GM12878 (cell line): ENCODE measurements around the gene MTHFS. TPM values are rescaled to one million over a fixed set of nuclear protein-coding genes. Genes with fewer than 3 reads are reported as not detected.
A peak's percentile ranks its signal among the peaks of the same experiment; 100 is the strongest.

Experiments used
- ATAC-seq: fragments of 200-7000 bp; cut with Tn5 transposase; 3 replicates; pipeline ENCODE4 v1.9.1; 2020; ENCODE audit warnings: mild to moderate bottlenecking, moderate library complexity
- BruUV-seq: library from RNA; stranded (reverse); fragments of 400-500 nt; replicated peaks from 2 replicates; lab custom pipeline; 2021; lab: Mats Ljungman, UMichigan
- CTCF ChIA-PET: fragments of 300-600 bp; sonication (Branson Sonifier 250); formaldehyde crosslinking; extraction: SDS; loops from one replicate; lab custom pipeline; 2021; ENCODE audit warnings: inconsistent platforms; lab: Yijun Ruan, JAX
- POLR2A ChIA-PET: fragments of 350-600 bp; formaldehyde crosslinking; extraction: SDS; loops from one replicate; lab custom pipeline; 2021; ENCODE audit warnings: inconsistent platforms; lab: Charles Lee
- RAD21 ChIA-PET: fragments of 300-600 bp; sonication (Branson Sonifier 250); formaldehyde crosslinking; loops from one replicate; lab custom pipeline; 2023; ENCODE audit warnings: antibody characterized with exemption; ENCODE audit not compliant: unreplicated experiment; lab: Charles Lee
- SMC1A ChIA-PET: fragments of 300-600 bp; sonication (Branson Sonifier 250); formaldehyde crosslinking; loops from one replicate; lab custom pipeline; 2023; ENCODE audit not compliant: unreplicated experiment, uncharacterized antibody; lab: Charles Lee
- DNase-seq: peaks from one replicate; pipeline ENCODE4 v3.0.0-alpha.2; 2011; ENCODE audit warnings: low read depth, low spot score
- FAIRE-seq: peaks from 3 replicates; lab custom pipeline; 2011; peaks lifted over from hg19 to GRCh38; lab: Jason Lieb, UNC
- H2AFZ ChIP-seq: 2 replicates; pipeline ENCODE4 v1.6.0; 2011; ENCODE audit warnings: low read depth, low read length, control low read depth; ENCODE audit not compliant: control insufficient read depth
- H3K27ac ChIP-seq: 2 replicates; pipeline ENCODE4 v1.5.1; 2011; ENCODE audit warnings: control low read depth; ENCODE audit not compliant: control insufficient read depth, insufficient read depth
- H3K27me3 ChIP-seq, 2 experiments: replicated peaks in 1 of 2; 2 replicates each; pipeline versions ENCODE4 v1.6.0 to v1.6.1; 2011; ENCODE audit warnings: low read length in 1 of 2; ENCODE audit not compliant: control insufficient read depth in 2 of 2, insufficient read depth in 2 of 2
- H3K36me3 ChIP-seq, 2 experiments: 2 replicates each; pipeline ENCODE4 v1.5.1; 2011; ENCODE audit warnings: low read length in 1 of 2; ENCODE audit not compliant: control insufficient read depth in 2 of 2, insufficient read depth in 2 of 2
- H3K4me1 ChIP-seq: 2 replicates; pipeline ENCODE4 v1.6.1; 2011; ENCODE audit warnings: mild to moderate bottlenecking, low read length, moderate library complexity, mixed read lengths; ENCODE audit not compliant: control insufficient read depth, insufficient read depth
- H3K4me2 ChIP-seq: 2 replicates; pipeline ENCODE4 v1.6.0; 2011; ENCODE audit warnings: control low read depth; ENCODE audit not compliant: control insufficient read depth, insufficient read depth
- H3K4me3 ChIP-seq: fragments of 200-600 bp; sonication (generic); 2 replicates; pipeline ENCODE4 v1.5.1; 2016
- H3K79me2 ChIP-seq: 2 replicates; pipeline ENCODE4 v1.6.0; 2011; ENCODE audit warnings: low read length; ENCODE audit not compliant: control insufficient read depth, insufficient read depth
- H3K9ac ChIP-seq: 2 replicates; pipeline ENCODE4 v1.8.0; 2011; ENCODE audit warnings: low read length, control low read depth, mixed read lengths; ENCODE audit not compliant: control insufficient read depth, insufficient read depth
- H3K9me3 ChIP-seq: replicated peaks from 3 replicates; pipeline ENCODE4 v1.5.1; 2011; ENCODE audit warnings: mild to moderate bottlenecking, low read length; ENCODE audit not compliant: control insufficient read depth, insufficient read depth
- H4K20me1 ChIP-seq: 2 replicates; pipeline ENCODE4 v1.6.0; 2011; ENCODE audit not compliant: control insufficient read depth, insufficient read depth
- ASH2L ChIP-seq: fragments of 300-600, 200-600 bp; sonication (generic); IDR thresholded peaks from 2 replicates; pipeline ENCODE4 v1.6.1; 2017; ENCODE audit warnings: low read depth, mild to moderate bottlenecking, borderline replicate concordance
- BCL11A ChIP-seq: IDR thresholded peaks from 2 replicates; pipeline ENCODE4 v1.6.1; 2011; ENCODE audit warnings: low read depth, low read length
- DPF2 ChIP-seq: fragments of 450-650 bp; IDR thresholded peaks from 2 replicates; pipeline ENCODE4 v1.6.1; 2017; ENCODE audit warnings: mild to moderate bottlenecking
- ETV6 ChIP-seq, 2 experiments: fragments of 450-650 bp in 1 of 2; IDR thresholded peaks in 1 of 2; conservative IDR thresholded peaks in 1 of 2; 2 replicates each; pipeline ENCODE4 v1.6.1; 2014; ENCODE audit warnings: antibody characterized with exemption in 1 of 2, borderline replicate concordance in 1 of 2, low read depth in 1 of 2, mild to moderate bottlenecking in 1 of 2, moderate library complexity in 1 of 2
- GABPA ChIP-seq: IDR thresholded peaks from 2 replicates; pipeline ENCODE4 v1.6.1; 2014; ENCODE audit warnings: antibody characterized with exemption, low read depth, mild to moderate bottlenecking, inconsistent platforms
- IKZF1 ChIP-seq: fragments of 450-650 bp; conservative IDR thresholded peaks from 2 replicates; pipeline ENCODE4 v1.6.1; 2017; ENCODE audit warnings: antibody characterized with exemption, mild to moderate bottlenecking
- IKZF2 ChIP-seq, 2 experiments: fragments of 450-650 bp; IDR thresholded peaks; 2 replicates each; pipeline ENCODE4 v1.6.1; 2017; ENCODE audit warnings: mild to moderate bottlenecking in 2 of 2, moderate library complexity in 2 of 2
- MEF2A ChIP-seq: IDR thresholded peaks from 2 replicates; pipeline ENCODE4 v1.6.1; 2011; ENCODE audit warnings: low read depth, mild to moderate bottlenecking, low read length, moderate library complexity; ENCODE audit not compliant: insufficient read depth
- MEF2B ChIP-seq: fragments of 450-650 bp; IDR thresholded peaks from 2 replicates; pipeline ENCODE4 v1.6.1; 2018; ENCODE audit warnings: mild to moderate bottlenecking, moderate library complexity; ENCODE audit not compliant: partially characterized antibody, poor library complexity, severe bottlenecking
- MTA2 ChIP-seq: fragments of 450-650 bp; IDR thresholded peaks from 2 replicates; pipeline ENCODE4 v1.6.1; 2016; ENCODE audit warnings: low read depth, mild to moderate bottlenecking, moderate library complexity
- NFIC ChIP-seq: IDR thresholded peaks from 2 replicates; pipeline ENCODE4 v1.6.1; 2012; ENCODE audit warnings: low read depth, mild to moderate bottlenecking, inconsistent platforms, low read length, moderate library complexity
- NKRF ChIP-seq: fragments of 450-650 bp; conservative IDR thresholded peaks from 2 replicates; pipeline ENCODE4 v1.6.1; 2017; ENCODE audit warnings: mild to moderate bottlenecking, moderate library complexity
- RAD21 ChIP-seq: IDR thresholded peaks from 2 replicates; pipeline ENCODE4 v1.6.1; 2011; ENCODE audit warnings: mild to moderate bottlenecking, low read depth, low read length, moderate library complexity; ENCODE audit not compliant: insufficient read depth
- RELB ChIP-seq: fragments of 450-650 bp; IDR thresholded peaks from 2 replicates; pipeline ENCODE4 v1.6.1; 2017; ENCODE audit warnings: low read depth, mild to moderate bottlenecking, moderate library complexity
- RUNX3 ChIP-seq: IDR thresholded peaks from 2 replicates; pipeline ENCODE4 v1.6.1; 2012; ENCODE audit warnings: low read length, inconsistent platforms
- SKIL ChIP-seq: fragments of 450-650 bp; IDR thresholded peaks from 2 replicates; pipeline ENCODE4 v1.6.1; 2017; ENCODE audit warnings: mild to moderate bottlenecking, low read depth, inconsistent platforms; ENCODE audit not compliant: poor library complexity, severe bottlenecking
- ZNF384 ChIP-seq: IDR thresholded peaks from 2 replicates; pipeline ENCODE4 v1.6.1; 2012; ENCODE audit warnings: low read depth, mild to moderate bottlenecking, low read length, improper control_type of control experiment, borderline replicate concordance
- WGBS: methylation state at CpG from one replicate; pipeline ENCODE4 v1.1.6; 2016; ENCODE audit warnings: low lambda C conversion rate; ENCODE audit not compliant: insufficient replicate concordance, insufficient coverage; ENCODE audit errors: missing lambda C conversion rate; 5-methylcytosine and 5-hydroxymethylcytosine counted together
- in situ Hi-C: fragments of 300-500 bp; cut with MboI; formaldehyde crosslinking; loops from 9 replicates; pipeline ENCODE4 v1.14.3; 2018; ENCODE audit warnings: mixed read lengths
- intact Hi-C: fragments of 100-400 bp; cut with micrococcal nuclease; formaldehyde crosslinking; loops from one replicate; pipeline ENCODE4 v1.14.2; 2022; ENCODE audit not compliant: unreplicated experiment
- polyA plus RNA-seq, 11 experiments: library from polyadenylated mRNA; depleted of rRNA in 4 of 11; unstranded in 6 of 11; stranded (reverse) in 5 of 11; fragments of >200 nt; fragmentation: Nextera tagmentation in 4 of 11; fragmentation: Illumina TruSeq in 1 of 11; extraction: Ambion mirVana in 4 of 11; extraction: Trizol in 1 of 11; gene quantifications; 1 replicate in 1 of 11; 2 replicates in 10 of 11; pipeline versions ENCODE4 v1.2.1 to v1.2.3, GENCODE V29; 2011 to 2016; ENCODE audit warnings: inconsistent platforms in 2 of 11, missing spikeins in 2 of 11, low read depth in 1 of 11
- total RNA-seq, 4 experiments: library from RNA; depleted of rRNA in 3 of 4; stranded (reverse); fragments of >200 nt in 3 of 4; fragmentation: Illumina TruSeq in 1 of 4; extraction: Trizol in 1 of 4; gene quantifications; 2 replicates each; pipeline versions ENCODE4 v1.2.1 to v1.2.3, GENCODE V29; 2013 to 2021

The MTHFS gene
- total and polyA plus RNA-seq, 10 of the 15 experiments (the other 5 are each of a cell fraction or from before 2014, with no cell fraction given) = 14.0 to 81.9 (median 31.8) TPM

GRCh38 chr15:79942741-79943481 lies 46.1 kb upstream of the MTHFS start:
- RAD21 ChIA-PET = interaction anchor here (0.8 to 1.5 kb wide), 4 partner anchors 21 to 41 kb away, joined by 3 to 10 read pairs (median 4); no protein-coding TSS in a partner anchor
- TF ChIP-seq DPF2 = peak; percentile 53; the same call in 1 of the 2 replicates
- peak; percentile 90 for TF ChIP-seq RELB
- peak; percentile 74 for TF ChIP-seq MEF2B
- peak; percentile 43; the same call in 1 of the 2 replicates for TF ChIP-seq ZNF384
- TF ChIP-seq IKZF1 = peak; percentile 89
- 0 out of 2 replicates have a peak, but pooled peaks have one; percentile 19 for TF ChIP-seq BCL11A
- 0 out of 2 replicates have a peak, but pooled peaks have one; percentile 46 for TF ChIP-seq MEF2A
- no peak for TF ChIP-seq ASH2L
- TF ChIP-seq ETV6 (conservative IDR thresholded peaks at IDR 0.05 in 1 of 2, IDR thresholded peaks at IDR 0.05 in 1 of 2; ENCODE audit: borderline replicate concordance in 1 of 2, low read depth in 1 of 2) = no peak
- peak; percentile 82 for TF ChIP-seq RUNX3
- peak; percentile 72 for TF ChIP-seq SKIL
- TF ChIP-seq IKZF2 (IDR thresholded peaks at IDR 0.05) = peak; percentile 91 to 92
- TF ChIP-seq MTA2 = peak; percentile 92
- TF ChIP-seq NFIC = peak; percentile 49; the same call in 1 of the 2 replicates
- 0 out of 2 replicates have a peak, but pooled peaks have one; percentile 48 for TF ChIP-seq NKRF
- TF ChIP-seq RAD21 = no peak
- no peak for TF ChIP-seq GABPA

More at GRCh38 chr15:79942741-79943481, 46.1 kb upstream of the MTHFS start:
- no peaks in the 10 kb centered on the region for H3K27me3 ChIP-seq
- in situ Hi-C loops = no loop called here
- no peaks in the 10 kb centered on the region; the same call in 2 of the 3 replicates for H3K9me3 ChIP-seq
- no peaks in the 10 kb centered on the region for H4K20me1 ChIP-seq
- H3K4me2 ChIP-seq = peak overlapping the region; percentile 40; the same call in 1 of the 2 replicates
- SMC1A ChIA-PET = interaction anchor here (0.7 to 7.2 kb wide), 17 partner anchors 9 to 90 kb away, joined by 3 to 115 read pairs (median 5); partner anchors contain the start of gene BCL2A1
- FAIRE-seq (no peak), DNase-seq (no peak), ATAC-seq (peak; percentile 50)
- no peaks in the 10 kb centered on the region for H3K36me3 ChIP-seq
- H3K4me3 ChIP-seq = no peak overlapping the region
- BruUV-seq = no TSS peak
- H3K79me2 ChIP-seq = no peaks in the 10 kb centered on the region
- POLR2A ChIA-PET = interaction anchor here (0.6 to 1.2 kb wide), 3 partner anchors 21 to 71 kb away, joined by 3 to 4 read pairs (median 3); no protein-coding TSS in a partner anchor
- intact Hi-C loops = no loop called here
- H2AFZ ChIP-seq = no peak overlapping the region
- no peak overlapping the region for H3K9ac ChIP-seq
- peaks cover 13% of the 10 kb centered on the region for H3K4me1 ChIP-seq
- no peak overlapping the region for H3K27ac ChIP-seq
- CTCF ChIA-PET = interaction anchor here (0.8 to 1.4 kb wide), 2 partner anchors 9 to 28 kb away, joined by 3 read pairs; partner anchors contain the start of gene BCL2A1
- WGBS = 64% methylated on average over 7 of the region's 7 CpGs
